ENCODE measurements around the gene PRKCA. TPM values are rescaled to one million over a fixed set of nuclear protein-coding genes. Genes with fewer than 3 reads are reported as not detected.

Gene PRKCA
- total RNA-seq, 1 experiment from 2014 or later, result 4.4 TPM

GRCh38 chr17:66533986-66534385 lies 231.6 kb downstream of the PRKCA start:
- no peak for DNase-seq
- Histone ChIP-seq H3K9me2 (replicated peaks; ENCODE audit: insufficient read depth, low read length) (no peaks in the 10 kb centered on the region), H3K9ac (ENCODE audit: low read length) (no peak overlapping the region), H3K4me2 (ENCODE audit: low read depth, low read length, poor library complexity, severe bottlenecking) (no peak overlapping the region), H3K4me1 (ENCODE audit: low read length) (peaks cover 38% of the 10 kb centered on the region), H3K79me2 (ENCODE audit: low read length) (no peaks in the 10 kb centered on the region), H3K27me3 (ENCODE audit: low read length) (no peaks in the 10 kb centered on the region), H3K9me3 (ENCODE audit: low read length) (no peaks in the 10 kb centered on the region), H3K4me3 (ENCODE audit: low read length) (no peak overlapping the region), H3K36me3 (ENCODE audit: insufficient read depth, low read length) (no peaks in the 10 kb centered on the region), H4K20me1 (ENCODE audit: insufficient read depth, low read depth, low read length) (no peaks in the 10 kb centered on the region), H3K27ac (ENCODE audit: low read length) (no peak overlapping the region), H2AFZ (ENCODE audit: low read length) (no peak overlapping the region)

- no peak for DNase-seq
Observed at GRCh38 chr17:66535611-66536010, 233.2 kb downstream of the PRKCA start.

GRCh38 chr17:66537502-66537901 lies 235.1 kb downstream of the PRKCA start:
- no peaks in the 10 kb centered on the region for H3K36me3 ChIP-seq (ENCODE audit: insufficient read depth, low read length)
- no peaks in the 10 kb centered on the region for H3K79me2 ChIP-seq (ENCODE audit: low read length)
- no peak overlapping the region for H3K9ac ChIP-seq (ENCODE audit: low read length)
- peaks cover 74% of the 10 kb centered on the region for H3K4me1 ChIP-seq (ENCODE audit: low read length)
- no peaks in the 10 kb centered on the region for H3K9me2 ChIP-seq (replicated peaks; ENCODE audit: insufficient read depth, low read length)
- no peak overlapping the region for H3K27ac ChIP-seq (ENCODE audit: low read length)
- no peak overlapping the region for H2AFZ ChIP-seq (ENCODE audit: low read length)
- no peaks in the 10 kb centered on the region for H3K27me3 ChIP-seq (ENCODE audit: low read length)
- H3K9me3 ChIP-seq (ENCODE audit: low read length), result no peaks in the 10 kb centered on the region
- H4K20me1 ChIP-seq (ENCODE audit: insufficient read depth, low read depth, low read length), result no peaks in the 10 kb centered on the region
- H3K4me3 ChIP-seq (ENCODE audit: low read length), result no peak overlapping the region
- no peak overlapping the region for H3K4me2 ChIP-seq (ENCODE audit: low read depth, low read length, poor library complexity, severe bottlenecking)
- DNase-seq, result peak; percentile 45

More at GRCh38 chr17:66535611-66536010, 233.2 kb downstream of the PRKCA start:
- no peaks in the 10 kb centered on the region for H4K20me1 ChIP-seq (ENCODE audit: insufficient read depth, low read depth, low read length)
- H3K4me3 ChIP-seq (ENCODE audit: low read length), result no peak overlapping the region
- H3K79me2 ChIP-seq (ENCODE audit: low read length), result no peaks in the 10 kb centered on the region
- H3K36me3 ChIP-seq (ENCODE audit: insufficient read depth, low read length), result no peaks in the 10 kb centered on the region
- H3K27me3 ChIP-seq (ENCODE audit: low read length), result no peaks in the 10 kb centered on the region
- H2AFZ ChIP-seq (ENCODE audit: low read length), result no peak overlapping the region
- no peaks in the 10 kb centered on the region for H3K9me2 ChIP-seq (replicated peaks; ENCODE audit: insufficient read depth, low read length)
- H3K9me3 ChIP-seq (ENCODE audit: low read length), result no peaks in the 10 kb centered on the region
- no peak overlapping the region for H3K4me2 ChIP-seq (ENCODE audit: low read depth, low read length, poor library complexity, severe bottlenecking)
- no peak overlapping the region for H3K9ac ChIP-seq (ENCODE audit: low read length)
- H3K4me1 ChIP-seq (ENCODE audit: low read length), result peaks cover 55% of the 10 kb centered on the region
- H3K27ac ChIP-seq (ENCODE audit: low read length), result no peak overlapping the region

GRCh38 chr17:66538776-66539175 lies 236.4 kb downstream of the PRKCA start:
- H3K36me3 ChIP-seq (ENCODE audit: insufficient read depth, low read length), result no peaks in the 10 kb centered on the region
- H4K20me1 ChIP-seq (ENCODE audit: insufficient read depth, low read depth, low read length), result no peaks in the 10 kb centered on the region
- no peaks in the 10 kb centered on the region for H3K27me3 ChIP-seq (ENCODE audit: low read length)
- peak; percentile 75 for DNase-seq
- peak overlapping the region; percentile 36 for H3K4me2 ChIP-seq (ENCODE audit: low read depth, low read length, poor library complexity, severe bottlenecking)
- H3K79me2 ChIP-seq (ENCODE audit: low read length), result no peaks in the 10 kb centered on the region
- no peaks in the 10 kb centered on the region for H3K9me3 ChIP-seq (ENCODE audit: low read length)
- peak overlapping the region; percentile 52 for H3K9ac ChIP-seq (ENCODE audit: low read length)
- H3K9me2 ChIP-seq (replicated peaks; ENCODE audit: insufficient read depth, low read length), result no peaks in the 10 kb centered on the region
- peak overlapping the region; percentile 100 for H3K27ac ChIP-seq (ENCODE audit: low read length)
- peaks cover 78% of the 10 kb centered on the region for H3K4me1 ChIP-seq (ENCODE audit: low read length)
- peak overlapping the region; percentile 54; the same call in 1 of the 2 replicates for H2AFZ ChIP-seq (ENCODE audit: low read length)
- H3K4me3 ChIP-seq (ENCODE audit: low read length), result no peak overlapping the region; the same call in 1 of the 2 replicates

- Histone ChIP-seq H3K4me1 (ENCODE audit: low read length) (peaks cover 81% of the 10 kb centered on the region), H3K9me2 (replicated peaks; ENCODE audit: insufficient read depth, low read length) (no peaks in the 10 kb centered on the region), H3K27ac (ENCODE audit: low read length) (peak overlapping the region; percentile 100), H3K36me3 (ENCODE audit: insufficient read depth, low read length) (no peaks in the 10 kb centered on the region), H3K9me3 (ENCODE audit: low read length) (peaks cover under 1% of the 10 kb centered on the region; the same call in 1 of the 2 replicates), H3K27me3 (ENCODE audit: low read length) (no peaks in the 10 kb centered on the region), H3K4me2 (ENCODE audit: low read depth, low read length, poor library complexity, severe bottlenecking) (peak overlapping the region; percentile 82), H3K79me2 (ENCODE audit: low read length) (no peaks in the 10 kb centered on the region), H3K9ac (ENCODE audit: low read length) (peak overlapping the region; percentile 71), H3K4me3 (ENCODE audit: low read length) (peak overlapping the region; percentile 50), H2AFZ (ENCODE audit: low read length) (peak overlapping the region; percentile 26; the same call in 1 of the 2 replicates), H4K20me1 (ENCODE audit: insufficient read depth, low read depth, low read length) (no peaks in the 10 kb centered on the region)
- peak; percentile 79 for DNase-seq
Observed at GRCh38 chr17:66540131-66540781, 237.8 kb downstream of the PRKCA start.

GRCh38 chr17:66541461-66542128 lies 239.2 kb downstream of the PRKCA start:
- Histone ChIP-seq H3K4me3 (ENCODE audit: low read length) (peak overlapping the region; percentile 59), H3K27ac (ENCODE audit: low read length) (peak overlapping the region; percentile 100), H3K79me2 (ENCODE audit: low read length) (no peaks in the 10 kb centered on the region), H3K4me2 (ENCODE audit: low read depth, low read length, poor library complexity, severe bottlenecking) (peak overlapping the region; percentile 82), H4K20me1 (ENCODE audit: insufficient read depth, low read depth, low read length) (no peaks in the 10 kb centered on the region), H3K36me3 (ENCODE audit: insufficient read depth, low read length) (no peaks in the 10 kb centered on the region; the same call in 1 of the 2 replicates), H3K9me2 (replicated peaks; ENCODE audit: insufficient read depth, low read length) (no peaks in the 10 kb centered on the region), H3K9ac (ENCODE audit: low read length) (peak overlapping the region; percentile 77), H3K27me3 (ENCODE audit: low read length) (no peaks in the 10 kb centered on the region), H3K9me3 (ENCODE audit: low read length) (peaks cover 8% of the 10 kb centered on the region), H3K4me1 (ENCODE audit: low read length) (peaks cover 71% of the 10 kb centered on the region), H2AFZ (ENCODE audit: low read length) (0 out of 2 replicates have a peak overlapping the region, but pooled peaks have one; percentile 1)
- peak; percentile 95 for DNase-seq

- Histone ChIP-seq H3K9me3 (ENCODE audit: low read length) (peaks cover 8% of the 10 kb centered on the region), H2AFZ (ENCODE audit: low read length) (0 out of 2 replicates have a peak overlapping the region, but pooled peaks have one; percentile 1), H4K20me1 (ENCODE audit: insufficient read depth, low read depth, low read length) (no peaks in the 10 kb centered on the region), H3K36me3 (ENCODE audit: insufficient read depth, low read length) (no peaks in the 10 kb centered on the region; the same call in 1 of the 2 replicates), H3K4me3 (ENCODE audit: low read length) (peak overlapping the region; percentile 59), H3K27ac (ENCODE audit: low read length) (peak overlapping the region; percentile 100), H3K9me2 (replicated peaks; ENCODE audit: insufficient read depth, low read length) (no peaks in the 10 kb centered on the region), H3K4me1 (ENCODE audit: low read length) (peaks cover 70% of the 10 kb centered on the region), H3K27me3 (ENCODE audit: low read length) (no peaks in the 10 kb centered on the region), H3K9ac (ENCODE audit: low read length) (peak overlapping the region; percentile 77), H3K4me2 (ENCODE audit: low read depth, low read length, poor library complexity, severe bottlenecking) (peak overlapping the region; percentile 82), H3K79me2 (ENCODE audit: low read length) (no peaks in the 10 kb centered on the region)
- DNase-seq, result peak; percentile 91
Observed at GRCh38 chr17:66542129-66542966, 239.9 kb downstream of the PRKCA start.

All from Karpas-422 (cell line).